ENCODE data around the gene ABCC11.
"Not testable (repeated sequence)": the region's sequence is repeated elsewhere in the genome, so short reads cannot be mapped to it uniquely, and the experiment has no call there.

Gene ABCC11

DNA sequence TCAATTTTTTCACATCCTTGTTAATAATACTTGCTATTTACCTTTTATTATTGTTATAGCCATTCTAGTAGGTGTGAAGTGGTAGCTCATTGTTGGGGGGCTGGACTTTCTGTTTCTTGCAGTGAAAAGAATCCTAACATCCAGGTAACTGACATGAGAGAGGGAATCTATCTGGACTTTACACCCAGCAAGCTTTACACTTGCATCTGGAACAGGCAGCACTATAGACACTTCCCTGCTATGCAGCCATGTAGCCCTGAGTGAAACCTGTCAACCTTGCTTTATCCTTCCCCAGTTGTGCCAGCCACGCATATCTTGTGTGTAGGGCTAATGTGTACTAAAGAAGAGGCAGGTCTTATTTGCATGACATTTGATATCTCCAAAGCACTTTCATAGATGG is 74.7 kb downstream of the ABCC11 start:
- H3K36me3 Mint-ChIP-seq (ENCODE audit: low read depth) = no peaks in the 10 kb centered on the region
- no peak overlapping the region for H3K4me3 Mint-ChIP-seq
- peaks cover 8% of the 10 kb centered on the region for H3K27me3 Mint-ChIP-seq (ENCODE audit: low read depth)
- no peaks in the 10 kb centered on the region for H3K9me3 Mint-ChIP-seq
- H3K4me1 Mint-ChIP-seq (ENCODE audit: low read depth) = no peaks in the 10 kb centered on the region
- H3K27ac Mint-ChIP-seq = no peak overlapping the region

DNA sequence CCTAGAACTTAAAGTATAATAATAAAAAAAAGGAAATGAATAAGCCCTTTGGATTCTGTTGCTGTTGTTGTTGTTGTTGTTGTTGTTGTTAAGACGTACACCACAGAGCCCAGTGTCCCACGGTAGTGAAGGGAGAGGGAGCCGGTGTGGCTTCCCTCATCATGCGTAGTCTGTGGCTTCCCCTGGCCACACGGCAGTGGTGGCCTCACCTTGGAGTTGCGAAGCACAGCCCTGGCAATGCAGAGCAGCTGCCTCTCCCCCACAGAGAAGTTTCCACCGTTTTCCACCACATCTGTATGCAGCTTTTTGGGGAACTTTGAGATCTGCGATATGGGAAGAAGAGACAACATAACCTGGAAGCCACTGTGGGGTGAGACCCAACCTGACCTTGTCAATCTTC is 77.4 kb downstream of the ABCC11 start:
- Mint-ChIP-seq H3K36me3 (ENCODE audit: low read depth) (no peaks in the 10 kb centered on the region), H3K27me3 (ENCODE audit: low read depth) (no peaks in the 10 kb centered on the region), H3K4me1 (ENCODE audit: low read depth) (peaks cover 8% of the 10 kb centered on the region), H3K9me3 (no peaks in the 10 kb centered on the region), H3K4me3 (no peak overlapping the region), H3K27ac (no peak overlapping the region)

DNA sequence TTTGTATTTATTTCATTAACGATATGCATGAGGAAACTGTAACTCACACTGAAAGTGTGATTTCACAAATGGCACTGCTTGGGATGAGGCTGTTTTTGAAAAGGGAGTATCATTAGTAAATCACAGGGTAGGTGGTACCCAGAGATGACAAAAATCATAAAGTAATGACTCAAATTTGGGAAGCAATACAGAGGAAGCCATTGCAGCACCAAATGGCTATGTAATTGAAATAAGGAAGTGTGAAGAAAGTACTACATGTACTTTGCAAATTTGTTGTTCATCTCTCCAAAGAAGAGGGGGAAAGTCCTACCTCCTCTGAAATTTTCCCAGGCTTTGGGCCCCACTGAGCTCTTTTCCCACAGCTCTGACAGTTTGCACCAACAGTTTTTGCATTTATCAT is 79.3 kb downstream of the ABCC11 start:
- H3K4me1 Mint-ChIP-seq (ENCODE audit: low read depth) = peaks cover 10% of the 10 kb centered on the region
- H3K27me3 Mint-ChIP-seq (ENCODE audit: low read depth) = no peaks in the 10 kb centered on the region
- no peaks in the 10 kb centered on the region for H3K9me3 Mint-ChIP-seq
- no peaks in the 10 kb centered on the region for H3K36me3 Mint-ChIP-seq (ENCODE audit: low read depth)
- H3K27ac Mint-ChIP-seq = no peak overlapping the region
- H3K4me3 Mint-ChIP-seq = no peak overlapping the region

DNA sequence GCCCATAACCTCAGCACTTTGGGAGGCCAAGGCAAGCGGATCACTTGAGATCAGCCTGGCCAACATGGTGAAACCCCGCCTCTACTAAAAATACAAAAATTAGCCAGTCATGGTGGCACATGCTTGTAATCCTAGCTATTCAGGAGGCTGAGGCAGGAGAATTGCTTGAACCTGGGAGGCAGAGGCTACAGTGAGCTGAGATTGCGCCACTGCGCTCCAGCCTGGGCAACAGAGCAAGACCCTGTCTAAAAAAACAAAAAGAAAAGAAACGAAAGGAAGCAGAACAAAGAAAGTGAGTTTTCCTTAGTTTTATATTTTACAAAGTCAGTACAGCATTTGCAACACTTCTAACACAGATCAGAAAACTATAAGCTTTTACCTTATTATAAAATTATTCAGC is 80.7 kb downstream of the ABCC11 start:
- not testable (repeated sequence) for H3K4me3 Mint-ChIP-seq; H3K27ac Mint-ChIP-seq; H3K36me3 Mint-ChIP-seq (ENCODE audit: low read depth); H3K9me3 Mint-ChIP-seq; H3K27me3 Mint-ChIP-seq (ENCODE audit: low read depth)
- H3K4me1 Mint-ChIP-seq (ENCODE audit: low read depth) = peaks cover 10% of the 10 kb centered on the region

DNA sequence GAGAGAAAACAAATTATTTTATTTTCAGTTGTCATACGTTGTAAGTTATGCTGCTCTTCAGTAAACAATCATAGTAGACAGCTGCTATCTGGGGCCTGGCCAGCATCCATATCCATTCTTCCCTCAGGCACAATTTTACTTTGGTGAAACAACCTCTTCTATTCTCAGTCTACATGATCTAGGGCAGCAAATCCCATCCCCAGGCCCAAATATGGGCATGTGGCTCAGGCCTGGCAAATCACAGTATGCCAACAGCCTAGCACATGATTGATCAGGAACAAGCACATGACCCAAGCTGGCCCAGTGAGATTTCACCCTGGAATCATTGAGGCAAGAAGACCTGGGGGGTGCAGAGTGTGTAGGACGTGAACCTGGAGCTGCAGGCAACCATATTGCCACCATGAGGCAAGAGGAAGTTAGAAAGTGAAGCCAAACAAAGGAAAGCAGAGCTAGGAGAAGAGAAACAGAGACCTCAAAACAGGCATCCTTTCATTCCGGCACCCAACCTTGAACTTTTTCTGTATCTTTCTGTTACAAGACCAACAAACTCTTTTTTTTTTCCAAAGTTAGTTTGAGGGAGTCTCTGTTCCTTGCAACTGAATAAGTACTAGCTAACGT is 81.3 kb downstream of the ABCC11 start:
- H3K36me3 Mint-ChIP-seq (ENCODE audit: low read depth) = no peaks in the 10 kb centered on the region
- H3K4me1 Mint-ChIP-seq (ENCODE audit: low read depth) = peaks cover 10% of the 10 kb centered on the region
- H3K27ac Mint-ChIP-seq = no peak overlapping the region
- no peaks in the 10 kb centered on the region for H3K9me3 Mint-ChIP-seq
- H3K4me3 Mint-ChIP-seq = no peak overlapping the region
- H3K27me3 Mint-ChIP-seq (ENCODE audit: low read depth) = no peaks in the 10 kb centered on the region

DNA sequence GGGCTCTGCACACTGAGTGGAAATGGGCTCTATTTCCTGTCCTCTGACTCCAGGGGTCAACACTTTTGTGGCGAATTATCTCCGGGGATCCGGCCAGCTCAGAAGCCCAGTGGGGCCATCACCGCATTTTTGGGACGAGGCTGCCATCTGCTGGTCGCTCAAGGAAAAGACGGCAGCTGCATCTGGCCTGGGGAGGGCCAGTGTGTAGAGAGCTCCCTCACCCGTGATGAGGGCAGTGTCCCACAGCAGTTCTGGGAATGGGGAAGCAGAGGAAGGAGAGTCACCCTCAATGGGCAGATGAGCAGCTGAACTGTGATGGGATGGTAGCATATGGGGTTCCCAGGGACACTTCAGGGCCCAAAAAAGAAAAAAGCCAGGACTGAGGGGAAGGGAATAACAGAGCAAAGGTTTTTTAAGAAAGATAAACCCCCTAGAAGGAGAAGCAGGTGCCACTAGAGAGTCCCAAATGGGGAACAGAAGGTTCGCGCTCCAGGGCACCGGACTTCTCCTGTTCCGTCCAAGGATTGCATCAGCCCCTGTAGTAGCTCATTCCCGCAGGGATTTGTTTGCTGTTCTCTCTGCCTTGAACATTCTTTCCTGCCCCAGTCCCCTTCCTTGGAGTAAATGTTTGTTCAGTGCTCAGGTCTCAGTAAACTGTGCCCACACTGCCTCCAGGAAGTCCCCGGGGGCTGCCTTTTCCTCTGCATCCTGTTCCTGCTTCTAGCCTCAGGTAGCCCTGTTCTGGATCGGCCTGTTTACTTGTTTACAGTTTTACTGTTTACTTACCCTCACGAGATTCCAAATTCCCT is 82.2 kb downstream of the ABCC11 start:
- Mint-ChIP-seq H3K36me3 (ENCODE audit: low read depth) (no peaks in the 10 kb centered on the region), H3K4me1 (ENCODE audit: low read depth) (peaks cover 10% of the 10 kb centered on the region), H3K4me3 (no peak overlapping the region), H3K27me3 (ENCODE audit: low read depth) (no peaks in the 10 kb centered on the region), H3K9me3 (no peaks in the 10 kb centered on the region), H3K27ac (peak overlapping the region; percentile 12)

DNA sequence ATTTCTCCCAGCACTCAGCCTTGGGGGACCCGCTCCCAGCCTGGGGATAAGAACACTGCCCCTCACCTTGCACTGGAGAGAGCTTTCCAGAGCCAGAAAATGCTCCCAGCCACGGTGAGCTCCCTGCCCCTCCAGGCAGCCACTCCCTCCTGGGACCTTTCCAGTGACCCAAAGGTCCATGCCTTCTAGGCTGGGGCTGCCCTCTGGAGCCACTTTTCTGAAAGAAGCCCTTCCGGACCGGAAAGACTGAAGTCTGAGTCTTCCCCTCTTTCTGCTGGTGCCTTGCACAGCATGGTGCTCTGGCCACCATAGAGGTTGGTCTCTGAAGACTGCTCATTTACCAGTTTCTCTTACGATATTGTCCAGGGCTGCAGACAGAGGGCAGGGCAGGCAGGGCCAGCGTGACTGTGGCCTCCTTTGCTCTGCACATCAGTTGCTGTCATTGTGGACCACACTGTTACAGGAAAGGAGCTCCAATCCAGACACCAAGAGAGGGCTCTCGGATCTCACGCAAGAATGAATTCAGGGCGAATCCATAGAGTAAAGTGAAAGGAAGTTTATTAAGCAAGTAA is 84.4 kb downstream of the ABCC11 start:
- Mint-ChIP-seq H3K4me3 (no peak overlapping the region), H3K27ac (no peak overlapping the region), H3K4me1 (ENCODE audit: low read depth) (peaks cover 17% of the 10 kb centered on the region), H3K9me3 (no peaks in the 10 kb centered on the region), H3K36me3 (ENCODE audit: low read depth) (no peaks in the 10 kb centered on the region), H3K27me3 (ENCODE audit: low read depth) (no peaks in the 10 kb centered on the region)

DNA sequence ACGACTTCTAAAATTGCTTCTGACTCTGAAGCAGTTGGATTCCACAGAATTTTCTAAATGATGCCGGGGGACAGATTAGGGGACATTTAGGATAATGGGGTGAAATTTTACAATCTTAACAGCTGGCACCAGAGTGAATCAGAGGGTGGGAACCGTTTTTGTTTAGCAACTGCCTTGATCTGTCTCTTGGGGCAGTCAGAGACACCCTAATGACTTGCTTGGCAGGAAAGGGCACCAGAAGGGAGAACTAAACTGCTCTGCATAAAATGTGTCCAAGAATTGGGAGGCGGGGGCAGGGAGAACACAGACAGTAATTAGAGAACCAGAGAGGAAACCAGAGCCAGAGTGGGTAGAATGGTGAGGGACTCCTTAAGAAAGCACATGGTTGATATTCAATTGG is 85.4 kb downstream of the ABCC11 start:
- Mint-ChIP-seq H3K27me3 (ENCODE audit: low read depth) (no peaks in the 10 kb centered on the region), H3K27ac (no peak overlapping the region), H3K9me3 (no peaks in the 10 kb centered on the region), H3K4me1 (ENCODE audit: low read depth) (peaks cover 26% of the 10 kb centered on the region), H3K36me3 (ENCODE audit: low read depth) (no peaks in the 10 kb centered on the region), H3K4me3 (no peak overlapping the region)

DNA sequence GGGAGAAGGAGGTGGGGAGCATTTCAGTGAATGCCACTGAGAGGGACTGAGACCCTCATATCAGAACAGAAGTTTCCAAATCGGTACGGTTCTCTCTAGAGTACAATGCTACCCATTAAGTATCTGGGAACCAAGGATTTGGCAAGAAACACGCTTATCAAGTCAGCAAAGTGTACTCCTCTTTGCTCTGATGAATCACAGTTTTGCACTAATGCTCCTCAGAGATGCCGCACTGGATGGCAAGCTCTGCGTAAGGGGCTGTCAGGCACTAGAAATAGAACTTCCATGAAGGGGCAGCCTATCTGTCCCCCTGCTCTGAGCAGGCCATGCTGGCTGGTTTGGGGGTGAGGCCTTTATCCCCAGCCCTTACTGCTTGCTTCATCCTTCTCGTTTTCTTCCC is 86.8 kb downstream of the ABCC11 start:
- no peaks in the 10 kb centered on the region for H3K9me3 Mint-ChIP-seq
- H3K27me3 Mint-ChIP-seq (ENCODE audit: low read depth) = peaks cover under 1% of the 10 kb centered on the region
- no peaks in the 10 kb centered on the region for H3K36me3 Mint-ChIP-seq (ENCODE audit: low read depth)
- H3K4me3 Mint-ChIP-seq = no peak overlapping the region
- no peak overlapping the region for H3K27ac Mint-ChIP-seq
- H3K4me1 Mint-ChIP-seq (ENCODE audit: low read depth) = peaks cover 25% of the 10 kb centered on the region

DNA sequence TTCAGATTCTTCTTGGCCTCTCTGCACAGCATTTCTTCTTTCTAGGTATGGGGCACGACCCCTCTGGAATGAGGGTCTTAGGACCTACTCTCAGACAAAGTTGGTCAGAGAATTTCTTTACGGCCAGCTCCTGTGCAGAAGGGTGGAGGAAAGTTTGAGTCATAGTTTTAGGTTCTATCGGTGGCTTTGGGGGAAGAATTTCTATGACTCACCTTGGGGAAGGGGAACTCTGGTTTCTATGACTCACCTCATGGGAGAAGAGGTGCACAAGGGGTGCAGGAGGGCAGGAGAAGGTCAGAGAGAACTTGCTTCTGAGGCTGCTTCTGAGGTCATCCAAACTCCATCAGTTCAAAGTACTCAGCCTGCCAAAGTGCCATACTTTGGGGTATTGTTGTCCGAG is 89.0 kb downstream of the ABCC11 start:
- H3K27me3 Mint-ChIP-seq (ENCODE audit: low read depth) = peaks cover 4% of the 10 kb centered on the region
- H3K27ac Mint-ChIP-seq = peak overlapping the region; percentile 80
- no peaks in the 10 kb centered on the region for H3K36me3 Mint-ChIP-seq (ENCODE audit: low read depth)
- H3K9me3 Mint-ChIP-seq = no peaks in the 10 kb centered on the region
- H3K4me1 Mint-ChIP-seq (ENCODE audit: low read depth) = peaks cover 18% of the 10 kb centered on the region
- peak overlapping the region; percentile 1 for H3K4me3 Mint-ChIP-seq

DNA sequence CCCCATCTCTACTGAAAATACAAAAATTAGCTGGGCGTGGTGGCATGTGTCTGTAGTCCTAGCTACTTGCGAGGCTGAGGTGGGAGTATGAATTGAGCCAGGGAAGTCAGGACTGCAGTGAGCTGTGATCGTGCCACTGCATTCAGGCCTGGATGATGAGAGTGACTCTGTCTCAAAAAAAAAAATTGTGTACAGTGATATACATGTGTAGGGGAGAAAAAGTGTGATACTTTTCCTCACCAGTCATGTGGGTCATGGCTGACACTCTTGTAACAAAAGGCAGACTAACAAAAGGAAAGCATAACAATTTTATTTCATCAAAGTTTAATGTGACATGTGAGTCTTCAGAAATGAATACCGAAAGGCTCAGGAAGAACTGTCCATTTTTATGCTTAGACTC is 89.5 kb downstream of the ABCC11 start:
- Mint-ChIP-seq H3K4me3 (no peak overlapping the region), H3K9me3 (no peaks in the 10 kb centered on the region), H3K27me3 (ENCODE audit: low read depth) (peaks cover 4% of the 10 kb centered on the region), H3K4me1 (ENCODE audit: low read depth) (peaks cover 18% of the 10 kb centered on the region), H3K36me3 (ENCODE audit: low read depth) (no peaks in the 10 kb centered on the region), H3K27ac (peak overlapping the region; percentile 80)

DNA sequence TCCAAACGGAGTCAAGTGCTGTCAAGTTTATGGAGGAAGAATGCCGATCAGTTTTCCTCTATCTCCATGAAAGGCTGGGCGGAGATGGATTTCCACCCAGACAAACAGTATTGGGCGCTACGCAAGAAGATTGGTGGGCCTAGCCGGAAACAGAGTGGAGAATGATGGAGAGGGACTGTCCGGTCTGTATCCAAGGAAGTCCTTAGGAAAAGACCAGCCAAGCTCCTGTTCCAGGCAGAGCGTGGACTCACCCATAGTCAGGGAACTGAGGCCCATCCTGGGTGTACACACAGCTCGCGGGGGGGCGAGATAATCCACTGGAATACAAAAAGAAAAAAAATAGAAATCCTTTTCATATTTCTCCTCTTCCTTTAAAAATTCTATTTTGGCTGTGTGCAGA is 90.0 kb downstream of the ABCC11 start:
- H3K4me3 Mint-ChIP-seq = no peak overlapping the region
- H3K9me3 Mint-ChIP-seq = no peaks in the 10 kb centered on the region
- H3K27me3 Mint-ChIP-seq (ENCODE audit: low read depth) = peaks cover 4% of the 10 kb centered on the region
- H3K36me3 Mint-ChIP-seq (ENCODE audit: low read depth) = no peaks in the 10 kb centered on the region
- peaks cover 18% of the 10 kb centered on the region for H3K4me1 Mint-ChIP-seq (ENCODE audit: low read depth)
- H3K27ac Mint-ChIP-seq = no peak overlapping the region

DNA sequence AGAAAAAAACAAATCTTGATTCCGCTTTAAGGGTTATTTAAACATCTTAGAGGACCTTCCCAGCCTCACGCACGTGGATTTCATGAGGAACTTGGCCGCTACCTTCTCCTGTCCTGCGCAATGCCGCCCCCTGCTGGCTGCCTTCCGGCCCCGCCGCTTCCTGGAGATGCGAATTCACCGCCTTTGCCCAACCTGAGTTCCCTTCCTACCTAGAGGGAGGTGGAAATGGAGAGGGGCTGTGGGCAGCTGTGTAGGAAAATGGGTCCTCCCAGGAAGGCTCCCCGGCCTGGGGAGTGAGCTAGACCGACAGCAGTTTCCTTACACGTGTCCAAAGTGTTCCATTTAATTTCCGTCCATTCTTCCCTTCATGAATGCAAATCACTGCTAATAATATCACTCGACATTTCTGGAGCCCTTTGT is 90.5 kb downstream of the ABCC11 start:
- H3K27ac Mint-ChIP-seq = no peak overlapping the region
- H3K4me3 Mint-ChIP-seq = no peak overlapping the region
- peaks cover 4% of the 10 kb centered on the region for H3K27me3 Mint-ChIP-seq (ENCODE audit: low read depth)
- peaks cover 18% of the 10 kb centered on the region for H3K4me1 Mint-ChIP-seq (ENCODE audit: low read depth)
- no peaks in the 10 kb centered on the region for H3K9me3 Mint-ChIP-seq
- no peaks in the 10 kb centered on the region for H3K36me3 Mint-ChIP-seq (ENCODE audit: low read depth)

DNA sequence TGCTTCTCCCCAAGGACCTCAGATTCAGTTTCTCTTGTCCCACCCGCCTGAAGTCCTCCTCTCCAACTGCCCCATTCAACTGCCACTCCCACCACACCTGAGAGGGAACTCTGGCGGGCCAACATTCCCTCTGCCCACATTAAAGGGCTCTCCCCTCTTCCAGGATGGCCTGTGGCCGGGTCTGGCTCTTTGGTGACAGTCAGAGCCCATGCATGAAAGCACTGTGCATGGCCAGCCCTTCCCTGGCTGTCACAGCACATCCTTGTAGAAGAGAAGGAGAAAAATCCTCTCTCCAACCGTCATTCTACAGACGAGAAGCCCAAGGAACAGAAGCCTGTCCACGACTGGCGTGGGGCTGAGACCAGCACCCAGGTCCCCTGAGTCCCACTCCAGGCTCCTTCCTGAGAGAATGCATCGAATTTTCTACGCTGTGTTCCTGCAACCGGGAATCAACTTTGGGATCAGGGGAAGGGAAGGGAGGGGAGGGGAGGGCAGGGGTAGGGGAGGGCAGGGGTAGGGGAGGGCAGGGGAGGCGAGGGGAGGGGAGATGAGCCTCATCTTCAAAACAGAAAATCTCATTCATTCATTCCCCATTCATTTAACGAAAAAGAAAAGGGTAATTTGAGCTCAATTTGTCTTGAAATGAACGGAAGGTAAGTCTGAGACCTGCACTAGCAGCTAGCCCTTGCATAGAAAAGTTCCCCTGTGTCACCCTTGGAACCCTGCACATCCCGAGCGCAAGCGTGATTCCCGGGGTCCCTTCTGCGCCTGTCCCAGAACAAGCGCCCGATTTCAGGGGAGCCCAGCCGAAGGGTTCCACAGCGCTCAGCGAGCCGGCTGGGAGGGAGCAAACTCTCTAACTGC is 91.2 kb downstream of the ABCC11 start, which contains the start of gene ABCC12:
TSS of gene ABCC12 (minus strand) at position 68 of the 864 bp plus-strand sequence. CDS start 9,569 bp downstream, outside the sequence.
- peaks cover 9% of the 10 kb centered on the region for H3K27me3 Mint-ChIP-seq (ENCODE audit: low read depth)
- no peak within 1 kb of the TSS for H3K27ac Mint-ChIP-seq
- H3K9me3 Mint-ChIP-seq = no peaks in the 10 kb centered on the region
- no peak within 1 kb of the TSS for H3K4me3 Mint-ChIP-seq
- H3K4me1 Mint-ChIP-seq (ENCODE audit: low read depth) = peaks cover 18% of the 10 kb centered on the region
- no peaks in the 10 kb centered on the region for H3K36me3 Mint-ChIP-seq (ENCODE audit: low read depth)

All from T-helper 1 cell treated with Interleukin-12 subunit alpha and Interleukin-12 subunit beta and Interleukin-4 antibody, amounts not matched to agents 30 μg/mL and 1 μg/mL, for 36 hours (primary cell).